SK-N-SH treated with all-trans-retinoic acid at 6 μM for 48 hours (cell line): ENCODE measurements around the gene PTPRD.

Source experiments
- ATAC-seq: fragments of 200-7000 bp; cut with Tn5 transposase; 3 replicates; pipeline ENCODE4 v1.9.1; 2020; ENCODE audit warnings: mild to moderate bottlenecking, moderate library complexity
- ARNTL ChIP-seq: fragments of 450-650 bp; formaldehyde crosslinking; IDR thresholded peaks from 2 replicates; pipeline ENCODE4 v1.5.0; 2020; ENCODE audit warnings: low read depth, mild to moderate bottlenecking, moderate library complexity, borderline replicate concordance
- BACH2 ChIP-seq: fragments of 250-450 bp; sonication (Bioruptor Pico); IDR thresholded peaks from 2 replicates; pipeline ENCODE4 v1.9.0; 2021; ENCODE audit warnings: mild to moderate bottlenecking, borderline replicate concordance
- CREB5 ChIP-seq: fragments of 250-450 bp; sonication (Bioruptor Pico); IDR thresholded peaks from 2 replicates; pipeline ENCODE4 v1.5.1; 2020; ENCODE audit warnings: low read depth, mild to moderate bottlenecking, moderate library complexity
- CSDC2 ChIP-seq: fragments of 250-450 bp; sonication (Bioruptor Pico); IDR thresholded peaks from 2 replicates; pipeline ENCODE4 v1.5.0; 2020; ENCODE audit warnings: mild to moderate bottlenecking, moderate library complexity
- CSRNP3 ChIP-seq: fragments of 250-450 bp; sonication (Bioruptor Pico); IDR thresholded peaks from 2 replicates; pipeline ENCODE4 v1.5.1; 2021; ENCODE audit warnings: mild to moderate bottlenecking, moderate library complexity
- ESRRG ChIP-seq: fragments of 250-450 bp; sonication (Bioruptor Pico); IDR thresholded peaks from 2 replicates; pipeline ENCODE4 v1.6.1; 2021; ENCODE audit warnings: mild to moderate bottlenecking
- GLIS3 ChIP-seq: fragments of 250-450 bp; sonication (Bioruptor Pico); IDR thresholded peaks from 2 replicates; pipeline ENCODE4 v1.5.0; 2020; ENCODE audit warnings: mild to moderate bottlenecking, moderate library complexity
- ISL1 ChIP-seq: fragments of 250-450 bp; sonication (Bioruptor Pico); IDR thresholded peaks from 2 replicates; pipeline ENCODE4 v2.1.2; 2022; ENCODE audit warnings: mild to moderate bottlenecking, moderate library complexity
- OSR1 ChIP-seq: fragments of 250-450 bp; sonication (Bioruptor Pico); IDR thresholded peaks from 2 replicates; pipeline ENCODE4 v1.8.0; 2022; ENCODE audit warnings: moderate library complexity, mild to moderate bottlenecking, inconsistent platforms
- PATZ1 ChIP-seq: fragments of 250-450 bp; sonication (Bioruptor Pico); IDR thresholded peaks from 2 replicates; pipeline ENCODE4 v1.8.0; 2020; ENCODE audit warnings: mild to moderate bottlenecking, moderate library complexity, borderline replicate concordance
- POU6F1 ChIP-seq: fragments of 250-450 bp; sonication (Bioruptor Pico); IDR thresholded peaks from 2 replicates; pipeline ENCODE4 v1.8.0; 2021; ENCODE audit warnings: low read depth, mild to moderate bottlenecking, moderate library complexity, borderline replicate concordance
- PPARA ChIP-seq: fragments of 250-450 bp; sonication (Bioruptor Pico); IDR thresholded peaks from 2 replicates; pipeline ENCODE4 v1.5.0; 2020; ENCODE audit warnings: mild to moderate bottlenecking, borderline replicate concordance
- RARB ChIP-seq: fragments of 250-450 bp; sonication (Bioruptor Pico); IDR thresholded peaks from 2 replicates; pipeline ENCODE4 v1.8.0; 2021; ENCODE audit warnings: mild to moderate bottlenecking, moderate library complexity
- SNAI2 ChIP-seq: fragments of 250-450 bp; sonication (Bioruptor Pico); IDR thresholded peaks from 2 replicates; pipeline ENCODE4 v1.5.0; 2020; ENCODE audit warnings: mild to moderate bottlenecking, moderate library complexity
- TCF4 ChIP-seq: fragments of 250-450 bp; sonication (Bioruptor Pico); IDR thresholded peaks from 2 replicates; pipeline ENCODE4 v1.8.0; 2021; ENCODE audit warnings: mild to moderate bottlenecking, moderate library complexity, borderline replicate concordance
- ZFP3 ChIP-seq: fragments of 250-450 bp; sonication (Bioruptor Pico); IDR thresholded peaks from 2 replicates; pipeline ENCODE4 v1.5.0; 2020; ENCODE audit warnings: mild to moderate bottlenecking, moderate library complexity
- ZFP30 ChIP-seq: fragments of 450-650 bp; formaldehyde crosslinking; IDR thresholded peaks from 2 replicates; pipeline ENCODE4 v1.5.0; 2022; ENCODE audit warnings: mild to moderate bottlenecking, moderate library complexity
- ZNF565 ChIP-seq: fragments of 450-650 bp; formaldehyde crosslinking; conservative IDR thresholded peaks from 2 replicates; pipeline ENCODE4 v1.5.0; 2020; ENCODE audit warnings: low read depth, mild to moderate bottlenecking, moderate library complexity
- ZNF70 ChIP-seq: fragments of 450-650 bp; formaldehyde crosslinking; IDR thresholded peaks from 2 replicates; pipeline ENCODE4 v1.5.0; 2020; ENCODE audit warnings: mild to moderate bottlenecking, moderate library complexity
- TF ChIP-seq, protein P1 (sequence below): fragments of 250-450 bp; sonication (Bioruptor Pico); IDR thresholded peaks from 2 replicates; pipeline ENCODE4 v1.5.0; 2020; ENCODE audit warnings: mild to moderate bottlenecking, moderate library complexity

PTPRD gene

GRCh38 chr9:8781458-8781857 lies 1831.3 kb downstream of the PTPRD start (continued):
- no peak for TF ChIP-seq CSRNP3 (CRISPR knock-in tag)
- TF ChIP-seq GLIS3 (CRISPR knock-in tag), result no peak
- TF ChIP-seq ZNF70 (CRISPR knock-in tag), result no peak

DNA sequence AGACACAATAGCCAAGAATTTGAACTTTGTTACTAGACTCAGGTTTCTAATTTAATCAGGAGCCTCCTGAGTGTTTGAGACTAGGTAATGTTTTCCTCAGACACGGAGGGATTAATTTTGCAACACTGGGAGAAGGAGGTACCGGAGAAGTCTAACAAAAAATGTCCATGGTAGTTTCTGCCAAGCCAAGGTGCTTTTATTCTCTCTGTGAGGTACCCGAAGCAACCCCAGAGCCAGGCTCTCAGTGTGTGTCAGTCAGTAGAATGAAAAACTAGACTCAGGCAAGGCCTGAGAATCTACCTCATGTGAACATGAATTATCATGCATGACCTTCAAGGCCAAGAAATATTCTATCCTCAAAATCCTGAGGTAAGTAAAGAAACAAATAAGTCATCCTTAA lies 1832.4 kb downstream of the PTPRD start:
- ATAC-seq, result no peak
- TF ChIP-seq CREB5 (CRISPR knock-in tag) (no peak), ISL1 (no peak), GLIS3 (CRISPR knock-in tag) (no peak), RARB (CRISPR knock-in tag) (no peak), ZNF70 (CRISPR knock-in tag) (no peak), TCF4 (CRISPR knock-in tag) (no peak), BACH2 (CRISPR knock-in tag) (no peak), ZFP30 (CRISPR knock-in tag) (no peak), ARNTL (CRISPR knock-in tag) (no peak), PPARA (CRISPR knock-in tag) (no peak), ESRRG (no peak), OSR1 (CRISPR knock-in tag) (no peak), PATZ1 (CRISPR knock-in tag) (no peak), CSRNP3 (CRISPR knock-in tag) (no peak), ZFP3 (CRISPR knock-in tag) (no peak), SNAI2 (no peak), ZNF565 (no peak), POU6F1 (CRISPR knock-in tag) (no peak), CSDC2 (CRISPR knock-in tag) (no peak)
- TF ChIP-seq, protein P1, sequence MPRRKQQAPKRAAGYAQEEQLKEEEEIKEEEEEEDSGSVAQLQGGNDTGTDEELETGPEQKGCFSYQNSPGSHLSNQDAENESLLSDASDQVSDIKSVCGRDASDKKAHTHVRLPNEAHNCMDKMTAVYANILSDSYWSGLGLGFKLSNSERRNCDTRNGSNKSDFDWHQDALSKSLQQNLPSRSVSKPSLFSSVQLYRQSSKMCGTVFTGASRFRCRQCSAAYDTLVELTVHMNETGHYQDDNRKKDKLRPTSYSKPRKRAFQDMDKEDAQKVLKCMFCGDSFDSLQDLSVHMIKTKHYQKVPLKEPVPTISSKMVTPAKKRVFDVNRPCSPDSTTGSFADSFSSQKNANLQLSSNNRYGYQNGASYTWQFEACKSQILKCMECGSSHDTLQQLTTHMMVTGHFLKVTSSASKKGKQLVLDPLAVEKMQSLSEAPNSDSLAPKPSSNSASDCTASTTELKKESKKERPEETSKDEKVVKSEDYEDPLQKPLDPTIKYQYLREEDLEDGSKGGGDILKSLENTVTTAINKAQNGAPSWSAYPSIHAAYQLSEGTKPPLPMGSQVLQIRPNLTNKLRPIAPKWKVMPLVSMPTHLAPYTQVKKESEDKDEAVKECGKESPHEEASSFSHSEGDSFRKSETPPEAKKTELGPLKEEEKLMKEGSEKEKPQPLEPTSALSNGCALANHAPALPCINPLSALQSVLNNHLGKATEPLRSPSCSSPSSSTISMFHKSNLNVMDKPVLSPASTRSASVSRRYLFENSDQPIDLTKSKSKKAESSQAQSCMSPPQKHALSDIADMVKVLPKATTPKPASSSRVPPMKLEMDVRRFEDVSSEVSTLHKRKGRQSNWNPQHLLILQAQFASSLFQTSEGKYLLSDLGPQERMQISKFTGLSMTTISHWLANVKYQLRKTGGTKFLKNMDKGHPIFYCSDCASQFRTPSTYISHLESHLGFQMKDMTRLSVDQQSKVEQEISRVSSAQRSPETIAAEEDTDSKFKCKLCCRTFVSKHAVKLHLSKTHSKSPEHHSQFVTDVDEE, result no peak
- TF ChIP-seq, all 23 proteins: peak for 0

- no peak for ATAC-seq
- no peak for TF ChIP-seq CSRNP3 (CRISPR knock-in tag)
- TF ChIP-seq ZNF565, result no peak
- TF ChIP-seq, all 23 proteins: peak for 0
These were observed 1833.3 kb downstream of the PTPRD start for GRCh38 chr9:8779478-8779877.
